G401.6 (cell line): ENCODE measurements around the gene FAM117B.
"Not testable (repeated sequence)": the region's sequence is repeated elsewhere in the genome, so short reads cannot be mapped to it uniquely, and the experiment has no call there.

Experiments used
- FAIRE-seq: peaks from 2 replicates; lab custom pipeline; 2012; peaks lifted over from hg19 to GRCh38; lab: Jason Lieb, UNC

FAM117B gene

GRCh38 chr2:202638721-202639120 is 4.0 kb downstream of the FAM117B start:
- no peak for FAIRE-seq

DNA sequence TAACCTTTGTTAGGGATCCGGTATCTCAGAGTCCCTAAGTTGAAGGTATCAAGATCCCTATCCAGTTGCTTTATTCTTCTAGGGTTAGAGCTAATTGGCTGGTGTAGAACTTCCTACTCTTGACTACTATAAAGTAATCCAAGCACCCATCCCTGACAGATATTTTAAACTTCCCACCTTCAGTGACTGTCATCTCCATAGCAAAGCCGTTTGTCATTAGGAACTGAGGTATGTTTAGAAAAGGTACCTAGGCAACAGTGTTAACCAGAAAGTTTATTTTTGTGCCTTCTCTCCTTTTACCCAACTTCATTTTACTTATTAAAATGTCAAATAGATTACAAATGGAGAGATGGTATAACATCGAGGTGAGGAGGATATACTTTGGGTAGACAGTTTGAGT is 4.5 kb downstream of the FAM117B start:
- FAIRE-seq = no peak

GRCh38 chr2:202642567-202642966 is 7.8 kb downstream of the FAM117B start:
- FAIRE-seq = no peak

DNA sequence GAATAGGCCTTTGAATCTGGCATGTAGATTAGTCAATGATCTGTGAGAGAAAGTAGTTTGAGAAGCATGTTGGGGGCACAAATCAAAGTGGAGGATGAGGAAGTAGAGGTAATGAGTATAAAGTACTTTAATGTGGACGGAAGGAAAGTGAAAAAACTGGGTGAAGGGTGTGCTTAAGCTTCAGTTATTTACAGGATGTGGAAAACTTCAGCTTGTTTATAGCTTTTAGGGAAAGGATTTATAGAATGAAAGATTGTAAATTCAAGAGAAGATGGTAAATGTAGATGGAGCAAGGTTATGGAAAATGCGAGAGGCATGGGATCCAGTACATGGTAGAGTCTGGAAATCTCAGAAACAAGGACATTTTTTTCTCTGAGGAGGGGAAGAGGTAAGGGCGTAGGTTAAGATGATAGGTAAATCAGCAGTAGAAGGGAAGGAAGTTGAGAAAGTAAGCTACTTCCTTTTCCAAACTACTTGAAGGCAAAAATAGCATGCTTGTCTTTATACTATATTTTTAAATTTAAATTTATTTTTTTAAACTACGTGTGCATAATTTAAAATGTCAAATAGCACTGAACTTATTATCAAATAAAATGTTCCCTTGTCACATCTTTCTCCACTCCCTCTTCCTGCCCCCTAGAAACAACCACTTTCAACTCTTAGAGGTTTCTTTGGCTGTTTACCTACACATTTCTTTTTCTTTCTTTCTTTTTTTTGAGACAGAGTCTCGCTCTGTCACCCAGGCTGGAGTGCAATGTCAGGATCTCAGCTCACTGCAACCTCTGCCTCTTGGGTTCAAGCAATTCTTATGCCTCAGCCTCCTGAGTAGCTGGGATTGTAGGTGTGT is 8.5 kb downstream of the FAM117B start:
- no peak for FAIRE-seq

DNA sequence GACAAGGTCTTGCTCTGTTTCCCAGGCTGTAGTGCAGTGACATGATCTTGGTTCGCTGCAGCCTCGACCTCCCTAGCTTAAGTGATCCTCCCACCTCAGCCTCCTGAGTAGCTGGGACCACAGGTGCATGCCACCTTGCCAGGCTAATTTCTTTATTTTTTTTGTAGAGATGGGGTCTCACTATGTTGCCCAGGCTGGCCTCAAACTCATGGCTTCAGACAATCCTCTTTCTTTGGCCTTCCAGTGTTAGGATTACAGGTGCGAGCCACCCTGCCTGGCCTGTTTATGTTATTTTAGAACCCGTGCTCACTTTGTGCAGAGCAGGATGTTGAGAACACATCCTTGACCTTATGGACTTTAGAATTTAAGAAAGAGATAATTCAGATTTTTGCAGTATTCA is 17.4 kb downstream of the FAM117B start:
- no peak for FAIRE-seq

- no peak for FAIRE-seq
Observed at GRCh38 chr2:202653890-202654289, 19.1 kb downstream of the FAM117B start.

DNA sequence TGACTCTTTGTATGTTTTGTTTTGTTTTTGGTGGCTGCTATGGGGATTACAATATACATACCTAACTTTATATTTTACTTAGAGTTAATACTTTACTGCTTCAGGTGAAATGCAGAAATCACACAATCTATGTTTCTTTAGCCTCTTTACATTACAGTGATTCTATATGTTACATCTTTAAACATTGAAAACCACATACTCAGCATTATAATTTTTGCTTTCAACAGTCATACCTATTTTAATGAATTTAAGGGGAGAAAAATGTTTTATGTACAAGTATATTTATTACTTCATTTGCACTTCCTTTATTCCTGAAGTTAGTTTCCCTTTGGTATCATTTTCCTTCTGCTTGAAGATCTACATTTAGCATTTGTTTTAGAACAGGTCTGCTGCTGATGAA is 23.1 kb downstream of the FAM117B start:
- peak; percentile 15 for FAIRE-seq

DNA sequence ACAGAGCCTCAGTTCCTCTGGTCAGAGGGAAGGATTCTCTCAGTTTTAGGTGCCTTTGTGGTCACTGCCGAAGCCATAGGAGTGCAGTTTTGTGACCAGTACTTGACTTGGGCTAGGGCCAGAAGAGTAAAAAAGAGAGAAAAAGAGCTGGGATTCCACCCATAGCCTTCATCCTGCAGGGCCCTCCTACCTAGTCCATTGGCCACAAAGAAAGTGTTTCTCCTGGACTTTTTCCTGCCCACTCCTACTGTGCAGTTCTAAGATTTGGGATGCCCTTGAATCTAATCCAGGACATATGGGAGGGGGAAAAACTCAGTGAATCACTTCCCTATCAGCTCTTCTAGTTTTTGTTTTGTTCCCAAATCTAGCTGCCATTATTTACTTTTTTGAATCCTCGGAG is 26.0 kb downstream of the FAM117B start:
- FAIRE-seq = no peak

DNA sequence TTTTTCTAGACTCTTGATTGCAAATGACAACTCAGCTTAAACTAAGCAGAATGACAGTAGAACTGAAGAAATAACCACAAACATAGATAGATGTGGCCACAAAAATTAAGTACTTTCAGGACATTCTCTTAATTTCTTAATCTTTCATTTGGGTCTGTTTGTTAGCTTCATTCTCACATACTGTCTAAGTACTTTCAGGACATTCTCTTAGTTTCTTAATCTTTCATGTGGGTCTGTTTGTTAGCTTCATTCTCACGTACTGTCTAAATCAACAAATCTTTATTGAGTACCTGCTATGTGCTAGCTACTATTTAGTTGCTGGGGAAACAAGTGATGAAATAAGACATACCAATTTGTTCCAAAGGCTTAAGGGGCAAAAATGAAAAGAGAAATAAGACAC is 35.1 kb downstream of the FAM117B start:
- no peak for FAIRE-seq

DNA sequence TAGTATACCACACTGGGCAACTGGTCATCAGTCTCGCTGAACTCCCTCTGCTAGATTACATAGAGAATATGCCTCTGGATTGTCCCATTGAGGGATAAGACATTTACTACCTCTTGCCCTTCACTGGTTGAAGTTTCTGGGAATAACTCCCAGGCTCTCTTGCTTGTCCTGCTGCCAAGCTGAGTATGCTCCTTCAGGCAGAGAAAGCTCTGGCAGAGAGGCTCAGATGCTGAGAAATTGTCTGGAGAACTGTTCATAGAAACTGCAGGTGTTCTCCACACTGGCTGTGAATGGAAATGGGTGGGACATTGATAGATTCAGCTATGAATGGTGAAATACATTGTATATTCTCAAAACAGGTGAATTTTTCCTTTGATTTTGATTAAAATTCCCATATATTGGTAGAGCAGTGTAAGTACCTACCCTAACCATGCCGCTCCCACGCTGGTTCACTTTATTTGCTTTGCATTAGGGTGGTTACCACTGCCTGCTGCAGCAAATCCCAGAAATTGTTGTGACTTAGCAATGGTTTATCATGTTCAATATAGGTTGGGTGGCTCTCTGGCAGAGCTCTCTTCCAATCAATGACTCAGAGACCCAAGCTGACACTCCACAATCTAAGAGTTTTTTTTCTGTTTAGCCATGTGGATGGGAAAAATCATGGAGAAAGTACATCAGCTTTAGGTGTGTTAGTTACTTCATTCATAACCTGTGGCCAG is 36.7 kb downstream of the FAM117B start:
- FAIRE-seq = no peak

DNA sequence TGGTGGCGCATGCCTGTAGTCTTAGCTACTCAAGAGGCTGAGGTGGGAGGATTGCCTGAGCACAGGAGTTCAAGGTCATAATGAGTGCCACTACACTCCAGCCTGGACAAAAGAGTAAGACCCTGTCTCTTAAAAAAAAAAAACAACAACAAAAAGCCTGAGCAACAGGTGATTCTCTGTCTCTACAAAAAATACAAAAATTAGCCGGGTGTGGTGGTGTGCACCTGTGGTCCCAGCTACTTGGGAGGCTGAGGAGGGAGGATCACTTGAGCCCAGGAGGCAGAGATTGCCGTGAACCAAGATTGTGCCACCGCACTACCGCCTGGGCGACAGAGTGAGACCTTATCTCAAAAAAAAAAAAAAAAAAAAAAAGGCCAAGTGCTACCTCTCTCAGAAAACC is 40.3 kb downstream of the FAM117B start:
- not testable (repeated sequence) for FAIRE-seq

GRCh38 chr2:202679980-202680379 is 45.2 kb downstream of the FAM117B start:
- peak; percentile 57 for FAIRE-seq

GRCh38 chr2:202680512-202680911 is 45.7 kb downstream of the FAM117B start:
- FAIRE-seq = no peak

GRCh38 chr2:202681688-202682205 is 47.0 kb downstream of the FAM117B start:
- no peak for FAIRE-seq

DNA sequence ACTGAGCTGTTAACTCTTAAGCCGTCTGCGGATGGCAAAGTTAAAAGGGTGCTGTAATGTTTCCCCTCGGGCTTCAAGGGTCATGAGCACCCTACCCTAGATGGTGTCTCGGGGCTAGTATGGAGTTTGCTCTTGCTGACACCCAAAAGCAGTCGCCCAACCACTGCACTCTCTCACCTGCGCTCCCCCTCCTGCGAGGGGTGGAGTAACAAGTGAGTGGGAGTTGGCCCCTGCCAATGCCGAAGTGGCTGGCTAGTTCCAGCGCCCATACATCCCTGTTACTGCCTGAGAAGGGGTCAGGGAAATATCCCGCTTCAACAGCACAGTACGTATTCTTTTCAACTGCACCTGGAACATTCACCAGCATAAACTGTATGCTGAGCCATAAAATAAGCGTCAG is 47.5 kb downstream of the FAM117B start:
- no peak for FAIRE-seq

DNA sequence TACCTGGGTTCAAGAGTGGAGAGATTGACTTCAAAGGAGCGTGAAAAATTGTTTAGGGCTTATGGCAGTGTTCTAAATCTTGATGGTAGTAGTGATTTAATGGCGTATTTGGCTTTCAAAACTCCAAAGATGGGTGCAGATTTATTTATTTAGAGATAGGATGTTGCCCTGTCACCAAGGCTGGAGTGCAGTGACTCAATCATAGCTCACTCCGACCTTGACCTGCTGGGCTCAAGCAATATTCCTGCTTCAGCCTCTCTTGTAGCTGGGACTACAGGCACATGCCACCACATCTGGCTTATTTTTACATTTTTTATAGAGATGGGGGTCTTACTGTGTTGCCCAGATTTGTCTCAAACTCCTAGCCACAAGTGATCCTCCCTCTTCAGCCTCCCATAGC is 52.5 kb downstream of the FAM117B start:
- FAIRE-seq = no peak

GRCh38 chr2:202689459-202689858 is 54.7 kb downstream of the FAM117B start:
- FAIRE-seq = no peak

- FAIRE-seq = no peak
Observed at GRCh38 chr2:202689898-202690297, 55.1 kb downstream of the FAM117B start.

DNA sequence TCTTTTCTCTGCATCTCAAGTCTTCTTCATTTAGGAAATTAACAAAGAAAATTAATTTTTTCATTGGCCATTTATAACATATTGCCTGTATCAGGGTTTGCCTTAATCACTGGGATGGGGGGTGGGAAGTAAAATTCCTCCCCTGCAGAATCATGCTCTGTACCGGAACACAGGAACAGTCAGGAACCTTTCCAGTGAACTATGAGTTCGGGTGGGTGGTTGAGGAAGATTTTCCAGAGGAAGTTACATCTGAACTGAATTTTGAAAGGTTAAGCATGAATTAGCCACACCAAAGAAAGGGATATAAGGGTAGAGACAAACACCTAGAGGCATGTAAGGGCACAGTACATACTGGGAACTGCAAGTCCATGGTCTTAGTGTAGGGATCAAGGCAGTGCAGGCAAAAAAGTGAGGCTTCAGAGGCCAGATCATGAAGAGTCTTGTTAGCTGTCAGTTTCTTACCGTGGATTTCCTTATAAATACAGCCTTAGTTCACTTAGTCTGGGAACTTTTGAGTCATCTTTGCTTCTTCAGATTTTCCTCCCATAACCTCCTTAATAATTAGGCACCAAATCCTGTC is 55.6 kb downstream of the FAM117B start:
- no peak for FAIRE-seq

DNA sequence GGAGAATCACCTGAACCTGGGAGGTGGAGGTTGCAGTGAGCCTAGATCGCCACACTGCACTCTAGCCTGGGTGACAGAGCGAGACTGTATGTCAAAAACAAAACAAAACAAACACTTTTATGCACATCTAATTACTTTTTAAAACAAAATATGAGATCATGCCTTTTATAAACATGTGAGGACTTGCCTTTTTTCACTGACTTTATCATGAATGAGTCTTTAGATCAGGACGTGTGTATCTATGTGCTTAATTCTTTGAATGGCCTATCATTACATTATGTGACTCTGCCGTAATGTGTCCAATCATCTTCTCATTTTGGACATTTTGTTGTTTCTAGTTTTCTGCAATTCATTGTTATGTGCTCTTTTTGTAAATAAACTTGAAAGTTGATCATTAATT is 58.7 kb downstream of the FAM117B start:
- FAIRE-seq = no peak

GRCh38 chr2:202695166-202695565 is 60.4 kb downstream of the FAM117B start:
- FAIRE-seq = no peak

DNA sequence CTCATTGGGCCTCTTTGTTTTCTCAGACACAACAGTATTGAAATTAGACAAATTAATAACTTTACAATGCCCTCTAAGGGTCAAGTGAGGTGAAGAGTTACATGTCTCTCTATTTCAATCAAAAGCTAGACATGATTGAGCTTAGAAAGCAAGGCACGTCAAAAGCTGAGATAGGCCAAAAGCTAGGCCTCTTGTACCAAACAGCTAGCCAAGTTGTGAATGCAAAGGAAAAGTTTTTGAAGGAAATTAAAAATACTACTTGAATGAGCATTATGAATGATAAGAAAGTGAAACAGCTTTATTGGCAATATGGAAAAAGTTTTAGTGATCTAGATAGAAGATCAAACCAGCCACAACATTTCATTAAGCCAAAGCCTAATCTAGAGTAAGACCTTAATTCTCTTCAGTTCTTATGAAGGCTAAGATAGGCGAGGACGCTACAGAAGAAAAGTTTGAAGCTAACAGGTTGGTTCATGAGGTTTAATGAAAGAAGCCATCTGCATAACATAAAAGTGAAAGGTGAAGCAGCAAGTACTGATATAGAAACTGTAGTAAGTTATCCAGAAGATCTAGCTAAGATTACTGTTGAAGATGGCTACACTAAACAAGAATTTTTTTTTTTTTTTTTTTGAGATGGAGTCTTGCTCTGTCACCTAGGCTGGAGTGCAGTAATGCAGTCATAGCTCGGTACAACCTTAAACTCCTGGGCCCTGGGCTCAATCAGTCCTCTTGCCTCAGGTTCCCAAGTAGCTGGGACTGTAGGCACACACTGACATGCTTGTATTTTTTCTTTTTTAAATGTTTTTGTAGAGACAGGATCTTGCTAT is 65.5 kb downstream of the FAM117B start:
- no peak for FAIRE-seq
